ENCODE results near the gene ARIH2.
A peak's percentile ranks its signal among the peaks of the same experiment; 100 is the strongest.

The ARIH2 gene

GRCh38 chr3:49015072-49015471 lies 96.4 kb downstream of the ARIH2 start:
- no peak overlapping the region for H4K8ac ChIP-seq (ENCODE audit: low read depth, low read length)
- peaks cover 3% of the 10 kb centered on the region for H3K4me1 ChIP-seq (ENCODE audit: control insufficient read depth, low read depth, low read length)
- H4K5ac ChIP-seq (ENCODE audit: low read length), result no peak overlapping the region
- H3K56ac ChIP-seq (ENCODE audit: low read length), result no peak overlapping the region
- H3K79me1 ChIP-seq (ENCODE audit: low read length), result peaks cover 17% of the 10 kb centered on the region
- no peak for DNase-seq
- H2BK5ac ChIP-seq (ENCODE audit: low read length), result no peak overlapping the region
- H2BK120ac ChIP-seq (ENCODE audit: low read depth, low read length), result no peak overlapping the region
- H3K4ac ChIP-seq (ENCODE audit: low read depth, low read length), result no peak overlapping the region
- H3K4me2 ChIP-seq (ENCODE audit: low read length), result no peak overlapping the region
- no peak overlapping the region for H3K18ac ChIP-seq (ENCODE audit: low read length)
- H2BK15ac ChIP-seq (replicated peaks; ENCODE audit: low read depth), result no peak overlapping the region
- no CpG with 5 or more reads among the region's 8 CpGs for WGBS (ENCODE audit: extremely low coverage, insufficient coverage, low lambda C conversion rate)
- peaks cover 18% of the 10 kb centered on the region for H3K79me2 ChIP-seq (ENCODE audit: control insufficient read depth, insufficient read depth, low read length)
- no peak overlapping the region for H3K23ac ChIP-seq (ENCODE audit: low read length)
- no peak overlapping the region for H3K27ac ChIP-seq (ENCODE audit: low read depth, low read length)
- no peak overlapping the region for H2AK5ac ChIP-seq (ENCODE audit: low read length)
- peaks cover 18% of the 10 kb centered on the region for H3K36me3 ChIP-seq (ENCODE audit: control insufficient read depth, insufficient read depth, low read length)
- H3K9ac ChIP-seq (ENCODE audit: low read length), result no peak overlapping the region
- no peak overlapping the region for H3K4me3 ChIP-seq (ENCODE audit: low read length)
- no peaks in the 10 kb centered on the region for H3K27me3 ChIP-seq (ENCODE audit: insufficient read depth, low read length, poor library complexity)

- Histone ChIP-seq H2AK5ac (ENCODE audit: low read length) (no peak overlapping the region), H2BK120ac (ENCODE audit: low read depth, low read length) (no peak overlapping the region), H3K79me1 (ENCODE audit: low read length) (peaks cover 21% of the 10 kb centered on the region), H3K27ac (ENCODE audit: low read depth, low read length) (no peak overlapping the region), H3K79me2 (ENCODE audit: control insufficient read depth, insufficient read depth, low read length) (peaks cover 22% of the 10 kb centered on the region), H3K4me2 (ENCODE audit: low read length) (no peak overlapping the region), H3K18ac (ENCODE audit: low read length) (no peak overlapping the region), H3K4ac (ENCODE audit: low read depth, low read length) (no peak overlapping the region), H2BK15ac (replicated peaks; ENCODE audit: low read depth) (no peak overlapping the region), H3K23ac (ENCODE audit: low read length) (no peak overlapping the region), H3K27me3 (ENCODE audit: insufficient read depth, low read length, poor library complexity) (no peaks in the 10 kb centered on the region), H2BK5ac (ENCODE audit: low read length) (no peak overlapping the region), H3K36me3 (ENCODE audit: control insufficient read depth, insufficient read depth, low read length) (peaks cover 18% of the 10 kb centered on the region), H3K4me3 (ENCODE audit: low read length) (no peak overlapping the region), H3K56ac (ENCODE audit: low read length) (no peak overlapping the region), H4K8ac (ENCODE audit: low read depth, low read length) (no peak overlapping the region), H3K9ac (ENCODE audit: low read length) (no peak overlapping the region), H3K4me1 (ENCODE audit: control insufficient read depth, low read depth, low read length) (peaks cover 5% of the 10 kb centered on the region), H4K5ac (ENCODE audit: low read length) (no peak overlapping the region)
- WGBS (ENCODE audit: extremely low coverage, insufficient coverage, low lambda C conversion rate), result no CpG with 5 or more reads among the region's 6 CpGs
- no peak for DNase-seq
These were observed 97.1 kb downstream of the ARIH2 start for GRCh38 chr3:49015765-49016164.

GRCh38 chr3:49016414-49017228 lies 98.0 kb downstream of the ARIH2 start:
- Histone ChIP-seq H3K56ac (ENCODE audit: low read length) (no peak overlapping the region), H3K18ac (ENCODE audit: low read length) (no peak overlapping the region), H3K23ac (ENCODE audit: low read length) (no peak overlapping the region), H3K4me1 (ENCODE audit: control insufficient read depth, low read depth, low read length) (peaks cover 5% of the 10 kb centered on the region), H2BK5ac (ENCODE audit: low read length) (no peak overlapping the region), H2BK15ac (replicated peaks; ENCODE audit: low read depth) (no peak overlapping the region), H3K4me3 (ENCODE audit: low read length) (no peak overlapping the region), H3K79me1 (ENCODE audit: low read length) (peaks cover 21% of the 10 kb centered on the region), H3K36me3 (ENCODE audit: control insufficient read depth, insufficient read depth, low read length) (peaks cover 18% of the 10 kb centered on the region), H3K9ac (ENCODE audit: low read length) (no peak overlapping the region), H4K8ac (ENCODE audit: low read depth, low read length) (no peak overlapping the region), H3K79me2 (ENCODE audit: control insufficient read depth, insufficient read depth, low read length) (peaks cover 18% of the 10 kb centered on the region), H3K27ac (ENCODE audit: low read depth, low read length) (no peak overlapping the region), H3K4me2 (ENCODE audit: low read length) (no peak overlapping the region), H4K5ac (ENCODE audit: low read length) (no peak overlapping the region), H2AK5ac (ENCODE audit: low read length) (no peak overlapping the region), H3K4ac (ENCODE audit: low read depth, low read length) (no peak overlapping the region), H2BK120ac (ENCODE audit: low read depth, low read length) (no peak overlapping the region), H3K27me3 (ENCODE audit: insufficient read depth, low read length, poor library complexity) (no peaks in the 10 kb centered on the region)
- no CpG with 5 or more reads among the region's 6 CpGs for WGBS (ENCODE audit: extremely low coverage, insufficient coverage, low lambda C conversion rate)
- no peak for DNase-seq

- no peak for DNase-seq
- no peak overlapping the region for H3K18ac ChIP-seq (ENCODE audit: low read length)
- no peak overlapping the region for H2BK5ac ChIP-seq (ENCODE audit: low read length)
- H3K4me1 ChIP-seq (ENCODE audit: control insufficient read depth, low read depth, low read length), result peaks cover 5% of the 10 kb centered on the region
- no peak overlapping the region for H2BK15ac ChIP-seq (replicated peaks; ENCODE audit: low read depth)
- H3K4me2 ChIP-seq (ENCODE audit: low read length), result peak overlapping the region; percentile 96
- H2AK5ac ChIP-seq (ENCODE audit: low read length), result no peak overlapping the region
- H3K79me2 ChIP-seq (ENCODE audit: control insufficient read depth, insufficient read depth, low read length), result peaks cover 14% of the 10 kb centered on the region
- no peak overlapping the region for H4K5ac ChIP-seq (ENCODE audit: low read length)
- H3K4me3 ChIP-seq (ENCODE audit: low read length), result peak overlapping the region; percentile 63
- H3K9ac ChIP-seq (ENCODE audit: low read length), result peak overlapping the region; percentile 92
- H3K27ac ChIP-seq (ENCODE audit: low read depth, low read length), result peak overlapping the region; percentile 9
- peak overlapping the region; percentile 94 for H3K56ac ChIP-seq (ENCODE audit: low read length)
- peak overlapping the region; percentile 10 for H3K4ac ChIP-seq (ENCODE audit: low read depth, low read length)
- no CpG with 5 or more reads among the region's 23 CpGs for WGBS (ENCODE audit: extremely low coverage, insufficient coverage, low lambda C conversion rate)
- H3K27me3 ChIP-seq (ENCODE audit: insufficient read depth, low read length, poor library complexity), result no peaks in the 10 kb centered on the region
- H3K79me1 ChIP-seq (ENCODE audit: low read length), result peaks cover 21% of the 10 kb centered on the region
- H2BK120ac ChIP-seq (ENCODE audit: low read depth, low read length), result no peak overlapping the region
- peak overlapping the region; percentile 66 for H3K23ac ChIP-seq (ENCODE audit: low read length)
- peaks cover 12% of the 10 kb centered on the region for H3K36me3 ChIP-seq (ENCODE audit: control insufficient read depth, insufficient read depth, low read length)
- H4K8ac ChIP-seq (ENCODE audit: low read depth, low read length), result no peak overlapping the region
These were observed 98.8 kb downstream of the ARIH2 start for GRCh38 chr3:49017229-49017970.

GRCh38 chr3:49017971-49018706 lies 99.5 kb downstream of the ARIH2 start, which contains the start of gene DALRD3:
Gene DALRD3 (minus strand): TSS chr3:49018580. CDS start chr3:49018564, 16 bp downstream.
- DNase-seq, result peak; percentile 75

More at GRCh38 chr3:49017971-49018706, 99.5 kb downstream of the ARIH2 start, which contains the start of gene DALRD3:
- peak within 1 kb of the TSS; percentile 66 for H3K23ac ChIP-seq (ENCODE audit: low read length)
- H3K4me2 ChIP-seq (ENCODE audit: low read length), result peak within 1 kb of the TSS; percentile 96
- no CpG with 5 or more reads among the region's 85 CpGs for WGBS (ENCODE audit: extremely low coverage, insufficient coverage, low lambda C conversion rate)
- H3K4me1 ChIP-seq (ENCODE audit: control insufficient read depth, low read depth, low read length), result peaks cover 8% of the 10 kb centered on the region
- H3K79me2 ChIP-seq (ENCODE audit: control insufficient read depth, insufficient read depth, low read length), result peaks cover 15% of the 10 kb centered on the region
- peak within 1 kb of the TSS; percentile 94 for H3K56ac ChIP-seq (ENCODE audit: low read length)
- H2BK15ac ChIP-seq (replicated peaks; ENCODE audit: low read depth), result no peak within 1 kb of the TSS
- H4K5ac ChIP-seq (ENCODE audit: low read length), result no peak within 1 kb of the TSS
- no peak within 1 kb of the TSS for H2BK5ac ChIP-seq (ENCODE audit: low read length)
- H3K18ac ChIP-seq (ENCODE audit: low read length), result no peak within 1 kb of the TSS
- H3K9ac ChIP-seq (ENCODE audit: low read length), result peak within 1 kb of the TSS; percentile 92
- no peak within 1 kb of the TSS for H2AK5ac ChIP-seq (ENCODE audit: low read length)
- peak within 1 kb of the TSS; percentile 63 for H3K4me3 ChIP-seq (ENCODE audit: low read length)
- no peaks in the 10 kb centered on the region for H3K27me3 ChIP-seq (ENCODE audit: insufficient read depth, low read length, poor library complexity)
- peaks cover 11% of the 10 kb centered on the region for H3K36me3 ChIP-seq (ENCODE audit: control insufficient read depth, insufficient read depth, low read length)
- H4K8ac ChIP-seq (ENCODE audit: low read depth, low read length), result no peak within 1 kb of the TSS
- H2BK120ac ChIP-seq (ENCODE audit: low read depth, low read length), result no peak within 1 kb of the TSS
- H3K4ac ChIP-seq (ENCODE audit: low read depth, low read length), result peak within 1 kb of the TSS; percentile 10
- H3K27ac ChIP-seq (ENCODE audit: low read depth, low read length), result peak within 1 kb of the TSS; percentile 9
- peaks cover 20% of the 10 kb centered on the region for H3K79me1 ChIP-seq (ENCODE audit: low read length)
